Urinary bladder (tissue), 4 donors: ENCODE measurements around the gene SLC25A26. TPM values are rescaled to one million over a fixed set of nuclear protein-coding genes. Genes with fewer than 3 reads are reported as not detected.

Source experiments
- DNase-seq: peaks from one replicate; pipeline ENCODE4 v3.0.0-alpha.2; 2015; ENCODE audit errors: extremely low spot score
- H3K27ac ChIP-seq: one replicate; pipeline ENCODE4 v1.5.1; 2013; ENCODE audit warnings: low read depth, mild to moderate bottlenecking, moderate library complexity
- H3K36me3 ChIP-seq: one replicate; pipeline ENCODE4 v1.6.1; 2013; ENCODE audit warnings: mild to moderate bottlenecking, moderate library complexity; ENCODE audit not compliant: insufficient read depth
- H3K4me1 ChIP-seq: one replicate; pipeline ENCODE4 v1.6.1; 2013; ENCODE audit warnings: mild to moderate bottlenecking, moderate library complexity; ENCODE audit not compliant: insufficient read depth
- H3K4me3 ChIP-seq: one replicate; pipeline ENCODE4 v1.5.1; 2013; ENCODE audit warnings: low read depth, low read length
- WGBS: extraction: QIAGEN DNeasy Blood & Tissue Kit; methylation state at CpG from one replicate; pipeline ENCODE4 v1.1.7; 2013; 5-methylcytosine and 5-hydroxymethylcytosine counted together
- polyA plus RNA-seq: library from polyadenylated mRNA; stranded (reverse); fragments of 200-250 nt; gene quantifications from one replicate; pipeline ENCODE4 v1.2.3, GENCODE V29; 2013
- total RNA-seq: library from RNA; depleted of rRNA; stranded (reverse); fragments of >200 nt; gene quantifications from one replicate; pipeline ENCODE4 v1.2.3, GENCODE V29; 2014
- donor health status: healthy with polysubstance abuse.
- donor health status: healthy.

The SLC25A26 gene
- total and polyA plus RNA-seq, 2 donors: 19.1 to 21.6 TPM

DNA sequence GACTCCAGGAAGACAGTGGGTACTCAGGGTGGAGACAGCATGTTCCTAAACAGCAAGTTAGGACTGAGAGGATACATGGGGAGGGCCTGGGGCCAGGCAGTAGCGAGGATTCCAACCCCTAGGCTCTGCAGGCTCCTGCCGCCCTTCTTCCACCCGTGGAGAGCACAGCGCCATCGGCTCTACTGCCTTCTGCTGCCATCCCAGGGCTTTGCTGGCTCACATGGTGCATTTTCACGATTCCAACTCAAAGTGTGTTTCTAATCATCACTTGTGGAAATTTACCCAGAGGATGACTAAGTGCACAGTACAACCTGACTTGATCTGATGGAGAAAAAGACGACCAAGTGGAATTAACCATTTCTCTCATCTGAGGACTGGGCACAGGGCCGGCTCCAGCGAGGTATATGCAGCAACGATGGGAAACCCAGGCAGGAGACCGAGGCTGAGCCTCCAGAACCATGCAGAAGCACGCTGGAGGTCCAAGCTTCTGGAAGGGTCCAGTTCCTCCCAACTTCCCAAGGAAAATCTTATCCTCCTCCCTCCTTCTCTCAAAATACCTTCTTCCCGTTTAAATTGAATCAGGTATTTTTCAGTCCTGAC lies 175.5 kb downstream of the SLC25A26 start:
- Histone ChIP-seq H3K4me1 (no peaks in the 10 kb centered on the region), H3K4me3 (no peak overlapping the region), H3K36me3 (no peaks in the 10 kb centered on the region), H3K27ac (no peak overlapping the region)
- DNase-seq: no peak
- WGBS: 97% methylated on average over 13 of the region's 13 CpGs

- no peak overlapping the region for H3K4me3 ChIP-seq
- no peak for DNase-seq
- no peaks in the 10 kb centered on the region for H3K36me3 ChIP-seq
- H3K27ac ChIP-seq: no peak overlapping the region
- no peaks in the 10 kb centered on the region for H3K4me1 ChIP-seq
- WGBS: 97% methylated on average over 9 of the region's 9 CpGs
Measured at GRCh38 chr3:66396888-66397287, 176.1 kb downstream of the SLC25A26 start.

DNA sequence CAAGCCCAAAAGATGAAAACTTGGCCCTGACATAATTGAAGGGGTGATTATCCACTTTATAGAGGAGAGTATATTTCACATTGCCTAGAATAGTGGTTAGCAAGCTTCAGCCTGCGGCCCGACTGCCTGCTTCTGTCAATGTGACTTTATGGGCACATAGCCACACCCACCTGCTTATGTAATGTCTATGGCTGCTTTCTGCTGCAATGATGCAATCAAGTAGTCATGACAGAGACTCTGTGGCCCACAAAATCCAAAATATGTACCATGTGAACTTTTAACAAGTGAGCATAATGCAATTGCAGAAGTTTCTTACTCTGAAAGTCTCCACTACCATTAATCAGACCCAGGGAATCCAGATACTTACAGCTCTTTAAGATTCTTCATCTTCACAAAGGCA lies 176.9 kb downstream of the SLC25A26 start:
- no peaks in the 10 kb centered on the region for H3K4me1 ChIP-seq
- H3K4me3 ChIP-seq: no peak overlapping the region
- DNase-seq: no peak
- no peak overlapping the region for H3K27ac ChIP-seq
- no peaks in the 10 kb centered on the region for H3K36me3 ChIP-seq
- WGBS: 66% methylated on average over 2 of the region's 2 CpGs

GRCh38 chr3:66398228-66399025 lies 177.6 kb downstream of the SLC25A26 start:
- 85% methylated on average over 9 of the region's 9 CpGs for WGBS
- Histone ChIP-seq H3K27ac (no peak overlapping the region), H3K4me3 (no peak overlapping the region), H3K36me3 (no peaks in the 10 kb centered on the region), H3K4me1 (no peaks in the 10 kb centered on the region)
- DNase-seq: no peak

GRCh38 chr3:66399529-66400232 lies 178.9 kb downstream of the SLC25A26 start:
- Histone ChIP-seq H3K4me3 (no peak overlapping the region), H3K27ac (no peak overlapping the region), H3K4me1 (no peaks in the 10 kb centered on the region), H3K36me3 (no peaks in the 10 kb centered on the region)
- 92% methylated on average over 10 of the region's 10 CpGs for WGBS
- DNase-seq: no peak

DNA sequence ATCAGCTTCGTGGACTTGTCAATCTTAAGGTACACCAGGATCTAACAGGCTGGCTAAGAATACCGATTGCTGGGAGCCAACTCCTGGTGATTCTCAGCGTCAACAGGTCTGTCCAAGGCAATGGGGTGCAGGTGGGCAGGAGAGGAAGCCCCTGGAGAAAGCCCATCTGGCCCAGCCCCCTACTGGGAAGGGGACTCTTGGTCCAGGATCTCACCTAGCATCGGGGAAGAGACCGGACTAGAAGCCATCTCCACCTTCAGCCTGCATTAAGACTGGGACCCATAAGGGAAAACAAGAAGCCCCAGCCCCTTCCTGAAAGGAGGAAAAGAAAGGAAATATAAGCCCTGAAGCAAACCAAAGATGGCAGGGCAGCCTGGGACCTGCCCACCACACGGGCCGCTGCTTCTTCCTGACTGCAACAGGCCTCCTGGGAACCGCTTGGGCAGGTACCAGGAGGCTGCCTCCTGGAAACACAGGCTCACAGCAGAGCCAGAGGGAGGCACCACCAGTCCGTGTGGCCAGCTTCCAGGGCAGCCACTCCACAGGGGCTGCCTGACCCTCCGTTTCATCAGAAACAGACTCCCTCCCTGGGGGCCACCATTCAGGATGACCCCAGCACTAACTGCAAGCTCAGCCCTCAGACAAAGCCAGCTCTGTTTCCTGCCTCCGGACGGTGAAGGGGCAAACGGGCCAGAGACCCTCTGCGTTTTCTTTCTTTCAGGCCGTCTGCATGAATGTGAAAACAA lies 179.8 kb downstream of the SLC25A26 start:
- Histone ChIP-seq H3K36me3 (no peaks in the 10 kb centered on the region), H3K27ac (no peak overlapping the region), H3K4me3 (no peak overlapping the region), H3K4me1 (no peaks in the 10 kb centered on the region)
- WGBS: 89% methylated on average over 15 of the region's 15 CpGs
- DNase-seq: no peak

GRCh38 chr3:66401157-66401550 lies 180.4 kb downstream of the SLC25A26 start:
- no peak overlapping the region for H3K27ac ChIP-seq
- WGBS: 77% methylated on average over 10 of the region's 10 CpGs
- no peak overlapping the region for H3K4me3 ChIP-seq
- no peak for DNase-seq
- no peaks in the 10 kb centered on the region for H3K4me1 ChIP-seq
- H3K36me3 ChIP-seq: no peaks in the 10 kb centered on the region

- WGBS: 94% methylated on average over 20 of the region's 20 CpGs
Measured at GRCh38 chr3:66401675-66402491, 181.1 kb downstream of the SLC25A26 start.

DNA sequence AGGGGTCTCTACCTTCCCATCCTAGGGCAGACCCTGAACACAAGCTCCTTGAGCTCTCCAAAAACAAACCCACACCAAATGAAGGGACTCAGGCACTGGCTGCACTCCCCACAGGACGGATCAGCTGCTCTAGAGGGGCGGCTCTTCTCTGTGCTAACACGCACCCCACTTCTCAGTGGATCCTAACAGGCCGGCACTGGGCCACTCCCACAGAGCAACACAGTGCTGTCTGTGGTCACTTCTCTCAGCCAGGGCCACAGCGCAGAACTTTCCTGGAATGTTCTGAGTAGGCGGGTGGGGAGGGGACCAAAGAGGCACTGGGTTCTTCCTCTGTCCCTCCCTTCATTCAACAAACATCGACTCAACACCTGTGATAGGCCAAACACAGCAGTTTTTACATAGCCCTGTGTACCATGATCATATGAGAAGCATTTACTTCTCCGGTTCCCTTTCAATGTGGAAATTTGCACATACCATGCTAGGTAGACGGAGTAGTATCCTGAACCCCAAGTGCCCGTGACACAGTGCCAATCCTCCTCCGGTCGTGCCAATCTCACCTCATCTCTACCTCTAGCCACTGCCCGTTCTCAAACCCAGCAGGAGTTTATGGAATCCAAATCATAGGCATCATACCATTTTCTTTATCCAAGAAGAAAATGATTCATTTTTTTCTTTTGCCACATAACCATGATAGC lies 181.9 kb downstream of the SLC25A26 start:
- no peaks in the 10 kb centered on the region for H3K36me3 ChIP-seq
- 94% methylated on average over 13 of the region's 13 CpGs for WGBS
- no peak for DNase-seq
- no peak overlapping the region for H3K4me3 ChIP-seq
- H3K4me1 ChIP-seq: no peaks in the 10 kb centered on the region
- no peak overlapping the region for H3K27ac ChIP-seq

More at GRCh38 chr3:66401675-66402491, 181.1 kb downstream of the SLC25A26 start:
- Histone ChIP-seq H3K36me3 (no peaks in the 10 kb centered on the region), H3K27ac (no peak overlapping the region), H3K4me3 (no peak overlapping the region), H3K4me1 (no peaks in the 10 kb centered on the region)
- DNase-seq: no peak

- 82% methylated on average over 13 of the region's 13 CpGs for WGBS
- H3K4me1 ChIP-seq: no peaks in the 10 kb centered on the region
- H3K36me3 ChIP-seq: no peaks in the 10 kb centered on the region
- DNase-seq: no peak
- H3K4me3 ChIP-seq: no peak overlapping the region
- no peak overlapping the region for H3K27ac ChIP-seq
Measured at GRCh38 chr3:66403323-66403990, 182.7 kb downstream of the SLC25A26 start.

DNA sequence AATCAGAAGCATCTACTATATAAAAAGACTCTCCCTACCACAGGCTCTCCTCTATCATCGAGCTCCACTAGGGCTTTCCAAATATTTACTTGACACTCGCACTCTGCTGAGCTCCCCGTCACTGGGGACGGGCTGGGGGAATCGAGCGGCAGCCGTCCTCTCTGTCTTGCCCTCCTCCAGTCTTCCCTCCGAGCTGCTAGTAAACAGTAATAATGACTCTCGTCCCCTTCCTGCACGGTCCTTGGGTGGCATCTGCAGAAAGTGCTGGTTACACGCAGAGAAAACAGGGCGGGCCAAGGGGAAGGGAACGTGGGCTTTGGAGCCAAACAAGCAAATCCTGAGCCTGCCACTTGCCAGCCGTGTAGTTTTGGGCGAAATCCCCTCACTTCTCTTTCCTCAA lies 183.4 kb downstream of the SLC25A26 start:
- WGBS: 70% methylated on average over 15 of the region's 15 CpGs
- H3K36me3 ChIP-seq: no peaks in the 10 kb centered on the region
- no peaks in the 10 kb centered on the region for H3K4me1 ChIP-seq
- no peak overlapping the region for H3K27ac ChIP-seq
- DNase-seq: no peak
- no peak overlapping the region for H3K4me3 ChIP-seq
